Kidney (tissue), 14 donors: Measurements from ENCODE around the gene HHIPL1. TPM values are rescaled to one million over a fixed set of nuclear protein-coding genes. Genes with fewer than 3 reads are reported as not detected.
A peak's percentile ranks its signal among the peaks of the same experiment; 100 is the strongest.

Source experiments
- DNase-seq, 5 donors: peaks; one replicate each; pipeline ENCODE4 v3.0.0-alpha.2; 2013 to 2020
- FAIRE-seq: peaks from 2 replicates; lab custom pipeline; 2012; peaks lifted over from hg19 to GRCh38; lab: Jason Lieb, UNC
- H3K27ac ChIP-seq, 2 donors: one replicate each; pipeline ENCODE4 v1.7.0; 2013; ENCODE audit warnings: low read depth in 2 of 2, low read length in 2 of 2, inconsistent platforms in 1 of 2
- H3K27me3 ChIP-seq: one replicate; pipeline ENCODE4 v1.7.1; 2013; ENCODE audit warnings: low read length, inconsistent platforms; ENCODE audit not compliant: control insufficient read depth, insufficient read depth
- H3K36me3 ChIP-seq, 3 donors: one replicate each; pipeline versions ENCODE4 v1.7.0 to v1.7.1; 2013; ENCODE audit warnings: low read length in 3 of 3, control low read depth in 1 of 3, inconsistent platforms in 1 of 3; ENCODE audit not compliant: insufficient read depth in 3 of 3, control insufficient read depth in 2 of 3
- H3K4me1 ChIP-seq, 3 donors: one replicate each; pipeline versions ENCODE4 v1.7.0 to v1.7.1; 2013; ENCODE audit warnings: low read length in 3 of 3, inconsistent platforms in 1 of 3, low read depth in 1 of 3; ENCODE audit not compliant: control insufficient read depth in 2 of 3, insufficient read depth in 2 of 3
- H3K4me3 ChIP-seq, 3 donors: one replicate each; pipeline versions ENCODE4 v1.7.0 to v1.8.1; 2013; ENCODE audit warnings: low read length in 3 of 3, control low read depth in 1 of 3, inconsistent platforms in 1 of 3
- H3K9ac ChIP-seq, 3 donors: one replicate each; pipeline versions ENCODE4 v1.7.0 to v1.7.1; 2013; ENCODE audit warnings: low read length in 3 of 3, control low read depth in 1 of 3, inconsistent platforms in 1 of 3
- H3K9me3 ChIP-seq, 3 donors: one replicate each; pipeline versions ENCODE4 v1.7.0 to v1.7.1; 2013; ENCODE audit warnings: low read length in 3 of 3, control low read depth in 1 of 3, inconsistent platforms in 1 of 3; ENCODE audit not compliant: control insufficient read depth in 2 of 3, insufficient read depth in 1 of 3
- CTCF ChIP-seq: IDR thresholded peaks from 3 replicates; pipeline ENCODE4 v1.5.1; 2012; ENCODE audit warnings: mild to moderate bottlenecking, moderate library complexity, borderline replicate concordance; ENCODE audit not compliant: insufficient read depth; ENCODE audit errors: extremely low read depth
- intact Hi-C: fragments of 100-400 bp; cut with DNase I; formaldehyde crosslinking; loops from one replicate; pipeline ENCODE4 v1.11.1; 2022
- polyA plus RNA-seq: library from polyadenylated mRNA; stranded (reverse); fragments of 350-450 nt; fragmentation: Illumina TruSeq; extraction: RNeasy Lipid Tissue Mini Kit (QIAGEN cat#74804); gene quantifications from one replicate; pipeline ENCODE4 v1.2.3, GENCODE V29; 2014; ENCODE audit warnings: low read depth, low replicate concordance; ENCODE audit not compliant: insufficient read depth
- total RNA-seq: library from RNA; stranded (reverse); fragmentation: NEBNext Ultra II Directional; extraction: Animal tissue kit (Norgen Biotek cat#: 25700); gene quantifications from one replicate; pipeline ENCODE4 v1.2.1, GENCODE V29; 2021
- donor health status: control.
- donor health status: control.
- donor health status: control.
- donor health status: control.
- donor health status: control.
- donor health status: DM: yes; HTN: yes; CAD: no.
- donor health status: Normal renal cell carcinoma (clear cell type).

Gene HHIPL1
- total and polyA plus RNA-seq, 2 donors from 2014 or later, result 0.32 to 0.88 TPM

GRCh38 chr14:99677231-99678140, 32.6 kb downstream of the HHIPL1 start:
- Histone ChIP-seq H3K27ac (no peak overlapping the region), H3K36me3 (no peaks in the 10 kb centered on the region), H3K9me3 (peaks cover 0 to 6% (median 0%) of the 10 kb centered on the region in 3 donors), H3K9ac (no peak overlapping the region), H3K4me3 (no peak overlapping the region), H3K4me1 (peaks cover 0 to 2% (median 0%) of the 10 kb centered on the region in 3 donors), H3K27me3 (peaks cover 3% of the 10 kb centered on the region)
- intact Hi-C loops, result no loop called here
- TF ChIP-seq CTCF, result no peak
- DNase-seq, result peak in 1 of 5 donors; percentile 30
- no peak for FAIRE-seq

GRCh38 chr14:99678198-99678597, 33.3 kb downstream of the HHIPL1 start:
- H3K27me3 ChIP-seq, result peaks cover 3% of the 10 kb centered on the region
- TF ChIP-seq CTCF, result no peak
- H3K4me1 ChIP-seq, result peaks cover 0 to 5% (median 3%) of the 10 kb centered on the region in 3 donors
- H3K27ac ChIP-seq, result no peak overlapping the region
- peaks cover 0 to 6% (median 0%) of the 10 kb centered on the region in 3 donors for H3K9me3 ChIP-seq
- H3K9ac ChIP-seq, result no peak overlapping the region
- intact Hi-C loops, result no loop called here
- H3K36me3 ChIP-seq, result no peaks in the 10 kb centered on the region
- H3K4me3 ChIP-seq, result no peak overlapping the region
- DNase-seq, result no peak
- FAIRE-seq, result no peak

GRCh38 chr14:99679111-99679510, 34.2 kb downstream of the HHIPL1 start:
- FAIRE-seq, result no peak
- no peak overlapping the region for H3K27ac ChIP-seq

More at GRCh38 chr14:99679111-99679510, 34.2 kb downstream of the HHIPL1 start:
- peak in 1 of 5 donors; percentile 28 for DNase-seq
- TF ChIP-seq CTCF, result no peak
- no peak overlapping the region for H3K4me3 ChIP-seq
- intact Hi-C loops, result no loop called here
- peaks cover 0 to 6% (median 0%) of the 10 kb centered on the region in 3 donors for H3K9me3 ChIP-seq
- peaks cover 0 to 7% (median 3%) of the 10 kb centered on the region in 3 donors for H3K4me1 ChIP-seq
- peaks cover 3% of the 10 kb centered on the region for H3K27me3 ChIP-seq
- no peaks in the 10 kb centered on the region for H3K36me3 ChIP-seq
- no peak overlapping the region for H3K9ac ChIP-seq
